HG03469 (cell line): ENCODE measurements around the gene RIPK1.
"Not testable (repeated sequence)": the region's sequence is repeated elsewhere in the genome, so short reads cannot be mapped to it uniquely, and the experiment has no call there.

ENCODE experiments used
- ATAC-seq: cut with Tn5 transposase; IDR thresholded peaks from one replicate; pipeline ENCODE4 v1.9.1; 2021; ENCODE audit warnings: mild to moderate bottlenecking, moderate library complexity, moderate number of reproducible peaks; ENCODE audit not compliant: unreplicated experiment

The RIPK1 gene

GRCh38 chr6:3133515-3133914 is 65.2 kb downstream of the RIPK1 start:
- no peak for ATAC-seq

GRCh38 chr6:3135668-3136291 is 67.5 kb downstream of the RIPK1 start:
- ATAC-seq: no peak

GRCh38 chr6:3136292-3137011 is 68.2 kb downstream of the RIPK1 start:
- no peak for ATAC-seq

GRCh38 chr6:3137057-3137777 is 68.9 kb downstream of the RIPK1 start:
- no peak for ATAC-seq

GRCh38 chr6:3137873-3138272 is 69.6 kb downstream of the RIPK1 start:
- not testable (repeated sequence) for ATAC-seq

GRCh38 chr6:3138341-3138740 is 70.0 kb downstream of the RIPK1 start:
- ATAC-seq: no peak

- no peak for ATAC-seq
Measured at GRCh38 chr6:3139090-3139903, 71.0 kb downstream of the RIPK1 start.

GRCh38 chr6:3140201-3140600 is 71.9 kb downstream of the RIPK1 start:
- no peak for ATAC-seq

GRCh38 chr6:3142536-3142935 is 74.2 kb downstream of the RIPK1 start:
- ATAC-seq: no peak

GRCh38 chr6:3143158-3143557 is 74.9 kb downstream of the RIPK1 start:
- ATAC-seq: no peak

- ATAC-seq: no peak
Measured at GRCh38 chr6:3144571-3144970, 76.3 kb downstream of the RIPK1 start.

- no peak for ATAC-seq
Measured at GRCh38 chr6:3147914-3148757, 79.8 kb downstream of the RIPK1 start.

GRCh38 chr6:3151691-3152090 is 83.4 kb downstream of the RIPK1 start:
- no peak for ATAC-seq

- no peak for ATAC-seq
Measured at GRCh38 chr6:3152689-3153088, 84.4 kb downstream of the RIPK1 start.

- ATAC-seq: not testable (repeated sequence)
Measured at GRCh38 chr6:3155416-3155815, 87.1 kb downstream of the RIPK1 start.

GRCh38 chr6:3156184-3157130 is 88.2 kb downstream of the RIPK1 start:
- not testable (repeated sequence) for ATAC-seq

- ATAC-seq: peak; percentile 40
Measured at GRCh38 chr6:3157131-3157933, 89.0 kb downstream of the RIPK1 start, which contains the start of gene TUBB2A. Gene TUBB2A (minus strand): TSS chr6:3157544. CDS start chr6:3157463, 81 bp downstream.
